Tibial nerve (tissue), 4 donors: Measurements from ENCODE around the gene VDR. TPM values are rescaled to one million over a fixed set of nuclear protein-coding genes. Genes with fewer than 3 reads are reported as not detected.

Source experiments
- DNase-seq, 2 donors: peaks; one replicate each; pipeline ENCODE4 v3.0.0-alpha.2; 2019; ENCODE audit warnings: low spot score in 2 of 2
- H3K27ac ChIP-seq, 4 donors: fragments of 200-600 bp; sonication (generic) in 3 of 4; one replicate each; pipeline ENCODE4 v1.5.1; 2017 to 2019; ENCODE audit warnings: mild to moderate bottlenecking in 1 of 4
- H3K27me3 ChIP-seq, 2 donors: fragments of 200-600 bp; sonication (generic) in 1 of 2; one replicate each; pipeline versions ENCODE4 v1.5.1 to v1.6.0; 2017 to 2019
- H3K36me3 ChIP-seq, 3 donors: fragments of 200-600 bp; sonication (generic); one replicate each; pipeline ENCODE4 v1.5.1; 2018 to 2019
- H3K4me1 ChIP-seq, 4 donors: fragments of 200-600 bp; sonication (generic) in 3 of 4; one replicate each; pipeline ENCODE4 v1.5.1; 2017 to 2019
- H3K4me3 ChIP-seq, 4 donors: fragments of 200-600 bp; sonication (generic) in 3 of 4; one replicate each; pipeline ENCODE4 v1.5.1; 2017 to 2019; ENCODE audit warnings: mild to moderate bottlenecking in 1 of 4, moderate library complexity in 1 of 4
- H3K9me3 ChIP-seq, 4 donors: fragments of 200-600 bp; sonication (generic) in 3 of 4; one replicate each; pipeline ENCODE4 v1.5.1; 2017 to 2019
- CTCF ChIP-seq, 5 experiments: fragments of 200-600 bp in 3 of 5; fragments of 450-650 bp in 2 of 5; sonication (generic) in 3 of 5; IDR thresholded peaks; one replicate each; pipeline ENCODE4 v1.5.1; 2016 to 2019; ENCODE audit warnings: antibody characterized with exemption in 5 of 5, mild to moderate bottlenecking in 3 of 5, moderate library complexity in 2 of 5
- EP300 ChIP-seq, 2 donors: sonication (generic); formaldehyde crosslinking; IDR thresholded peaks; one replicate each; pipeline ENCODE4 v1.6.1; 2017; ENCODE audit warnings: antibody characterized with exemption in 2 of 2, mild to moderate bottlenecking in 1 of 2
- POLR2A ChIP-seq, 2 donors: fragments of 450-650 bp; IDR thresholded peaks; one replicate each; pipeline ENCODE4 v1.6.1; 2017; ENCODE audit warnings: antibody characterized with exemption in 2 of 2, mild to moderate bottlenecking in 2 of 2, moderate library complexity in 2 of 2
- WGBS, 2 donors: methylation state at CpG; one replicate each; pipeline ENCODE4 v1.1.5; 2018; 5-methylcytosine and 5-hydroxymethylcytosine counted together
- total RNA-seq, 4 donors: library from RNA; depleted of rRNA; stranded (reverse); fragments of >200 nt; gene quantifications; one replicate each; pipeline ENCODE4 v1.1.0, GENCODE V29; 2016

VDR gene
- total RNA-seq, 4 donors from 2014 or later = 0.78 to 6.6 (median 1.1) TPM

GRCh38 chr12:47849261-47849660 is 55.5 kb downstream of the VDR start:
- H3K27me3 ChIP-seq = no peaks in the 10 kb centered on the region
- TF ChIP-seq POLR2A (IDR thresholded peaks at IDR 0.05) (no peak), CTCF (IDR thresholded peaks at IDR 0.05) (no peak), EP300 (IDR thresholded peaks at IDR 0.05) (no peak)
- WGBS, 2 donors = 43 to 45% methylated on average over 5 of the region's 5 CpGs

GRCh38 chr12:47848853-47849252 is 55.9 kb downstream of the VDR start:
- Histone ChIP-seq H3K27ac (no peak overlapping the region), H3K4me3 (no peak overlapping the region), H3K9me3 (no peaks in the 10 kb centered on the region), H3K36me3 (no peaks in the 10 kb centered on the region), H3K27me3 (no peaks in the 10 kb centered on the region), H3K4me1 (peaks cover 0 to 23% (median 0%) of the 10 kb centered on the region in 4 donors)
- TF ChIP-seq EP300 (IDR thresholded peaks at IDR 0.05) (no peak), POLR2A (IDR thresholded peaks at IDR 0.05) (no peak), CTCF (IDR thresholded peaks at IDR 0.05) (no peak)
- 67 to 70% methylated on average over 5 of the region's 5 CpGs for WGBS, 2 donors
- DNase-seq = no peak

More at GRCh38 chr12:47849261-47849660, 55.5 kb downstream of the VDR start:
- Histone ChIP-seq H3K9me3 (no peaks in the 10 kb centered on the region), H3K4me1 (peaks cover 0 to 21% (median 0%) of the 10 kb centered on the region in 4 donors), H3K27ac (no peak overlapping the region), H3K36me3 (no peaks in the 10 kb centered on the region), H3K4me3 (no peak overlapping the region)
- no peak for DNase-seq

GRCh38 chr12:47846294-47846996 is 58.3 kb downstream of the VDR start:
- no peak for TF ChIP-seq EP300 (IDR thresholded peaks at IDR 0.05)
- no peak for TF ChIP-seq POLR2A (IDR thresholded peaks at IDR 0.05)
- no peak for TF ChIP-seq CTCF (IDR thresholded peaks at IDR 0.05)
- no peaks in the 10 kb centered on the region for H3K9me3 ChIP-seq
- no peak overlapping the region for H3K4me3 ChIP-seq
- no peaks in the 10 kb centered on the region for H3K36me3 ChIP-seq
- peaks cover 0 to 12% (median 0%) of the 10 kb centered on the region in 4 donors for H3K4me1 ChIP-seq
- no peak for DNase-seq
- WGBS, 2 donors = 84 to 90% methylated on average over 14 of the region's 14 CpGs
- H3K27ac ChIP-seq = no peak overlapping the region
- no peaks in the 10 kb centered on the region for H3K27me3 ChIP-seq

- Histone ChIP-seq H3K4me3 (no peak overlapping the region), H3K4me1 (peaks cover 0 to 12% (median 0%) of the 10 kb centered on the region in 4 donors), H3K9me3 (no peaks in the 10 kb centered on the region), H3K27ac (no peak overlapping the region), H3K36me3 (no peaks in the 10 kb centered on the region), H3K27me3 (no peaks in the 10 kb centered on the region)
- TF ChIP-seq CTCF (IDR thresholded peaks at IDR 0.05) (no peak), EP300 (IDR thresholded peaks at IDR 0.05) (no peak), POLR2A (IDR thresholded peaks at IDR 0.05) (no peak)
- DNase-seq = no peak
- WGBS, 2 donors = 87 to 90% methylated on average over 7 to 8 of the region's 8 CpGs
Observed at GRCh38 chr12:47845081-47845480, 59.7 kb downstream of the VDR start.

- H3K4me3 ChIP-seq = no peak overlapping the region
- no peaks in the 10 kb centered on the region for H3K27me3 ChIP-seq
- no peaks in the 10 kb centered on the region for H3K36me3 ChIP-seq
- 69 to 72% methylated on average over 27 to 28 of the region's 28 CpGs for WGBS, 2 donors
- H3K4me1 ChIP-seq = peaks cover 0 to 12% (median 0%) of the 10 kb centered on the region in 4 donors
- peak in 1 of 2 donors; percentile 42 for DNase-seq
- TF ChIP-seq POLR2A (IDR thresholded peaks at IDR 0.05) (no peak), CTCF (IDR thresholded peaks at IDR 0.05) (no peak), EP300 (IDR thresholded peaks at IDR 0.05) (peak in 1 of 2 donors; percentile 33)
- no peaks in the 10 kb centered on the region for H3K9me3 ChIP-seq
- no peak overlapping the region for H3K27ac ChIP-seq
Observed at GRCh38 chr12:47844264-47845019, 60.4 kb downstream of the VDR start.
